ENCODE data around the gene NT5C3A.

GRCh38 chr7:33038639-33039038 lies 23.9 kb downstream of the NT5C3A start:
- no peak for TF ChIP-seq POLR2A (IDR thresholded peaks at IDR 0.05; ENCODE audit: low read depth, low read length)
- TF ChIP-seq POLR2AphosphoS5 (IDR thresholded peaks at IDR 0.05; ENCODE audit: low read depth, low read length), result no peak
- TF ChIP-seq TAF1 (IDR thresholded peaks at IDR 0.05; ENCODE audit: borderline replicate concordance, low read depth, low read length), result no peak
